K562 (cell line): Measurements from ENCODE around the gene NUCKS1. TPM values are rescaled to one million over a fixed set of nuclear protein-coding genes. Genes with fewer than 3 reads are reported as not detected.

Source experiments
- FUS ChIP-seq: fragments of 200-400 bp; formaldehyde crosslinking; optimal IDR thresholded peaks from 2 replicates; pipeline ENCODE3; 2017; ENCODE audit warnings: low read depth, low read length
- GABPA ChIP-seq: fragments of 200-800 bp; sonication (Bioruptor generic); conservative IDR thresholded peaks from 2 replicates; pipeline ENCODE4 v1.6.1; 2016; ENCODE audit warnings: low read depth, missing genetic modification characterization, missing compliant biosample characterization
- L3MBTL2 ChIP-seq: fragments of 450-650 bp; IDR thresholded peaks from 2 replicates; pipeline ENCODE4 v1.6.1; 2016; ENCODE audit warnings: mild to moderate bottlenecking, moderate library complexity
- MEF2D ChIP-seq: conservative IDR thresholded peaks from 2 replicates; pipeline ENCODE4 v1.6.1; 2016; ENCODE audit warnings: low read depth, missing genetic modification characterization, missing compliant biosample characterization
- MTF1 ChIP-seq: fragments of 250-450 bp; sonication (Bioruptor Pico); IDR thresholded peaks from 2 replicates; pipeline ENCODE4 v1.9.0; 2021; ENCODE audit warnings: moderate library complexity, mild to moderate bottlenecking, inconsistent platforms, borderline replicate concordance
- POLR2AphosphoS5 ChIP-seq: IDR thresholded peaks from 2 replicates; pipeline ENCODE4 v1.6.1; 2011; ENCODE audit warnings: mild to moderate bottlenecking, low read depth, low read length, moderate library complexity; ENCODE audit not compliant: control insufficient read depth, insufficient read depth
- polyA plus RNA-seq, 8 experiments: library from polyadenylated mRNA; depleted of rRNA in 4 of 8; stranded (reverse) in 5 of 8; unstranded in 3 of 8; fragments of >200 nt; fragmentation: Nextera tagmentation in 2 of 8; fragmentation: Illumina TruSeq in 1 of 8; extraction: Ambion mirVana in 2 of 8; extraction: Trizol in 1 of 8; gene quantifications; 2 replicates each; pipeline versions ENCODE4 v1.2.1 to v1.2.3, GENCODE V29; 2011 to 2014; ENCODE audit warnings: inconsistent platforms in 1 of 8, missing spikeins in 1 of 8
- total RNA-seq, 7 experiments: library from RNA; depleted of rRNA in 6 of 7; stranded (reverse); fragments of >200 nt in 6 of 7; fragmentation: Illumina TruSeq in 2 of 7; extraction: Trizol in 2 of 7; gene quantifications; 2 replicates each; pipeline versions ENCODE4 v1.2.1 to v1.2.3, GENCODE V29; 2011 to 2021; ENCODE audit warnings: low replicate concordance in 1 of 7
- TF ChIP-seq, protein P1 (sequence below): sonication (generic); formaldehyde crosslinking; IDR thresholded peaks from 2 replicates; pipeline ENCODE4 v1.8.0; 2022; ENCODE audit warnings: mild to moderate bottlenecking, missing genetic modification reagents
- TF ChIP-seq, protein P2 (sequence below): fragments of 250-450 bp; sonication (Bioruptor Pico); IDR thresholded peaks from 2 replicates; pipeline ENCODE4 v1.4.0; 2020; ENCODE audit warnings: mild to moderate bottlenecking
- TF ChIP-seq, protein P3 (sequence below), 3 experiments: IDR thresholded peaks in 2 of 3; conservative IDR thresholded peaks in 1 of 3; 2 replicates each; pipeline ENCODE4 v1.5.1; 2011 to 2012; ENCODE audit warnings: low read length in 3 of 3, mild to moderate bottlenecking in 3 of 3, control low read depth in 2 of 3, improper control_type of control experiment in 1 of 3, inconsistent platforms in 1 of 3, low read depth in 1 of 3, mixed read lengths in 1 of 3, moderate library complexity in 1 of 3; ENCODE audit not compliant: insufficient read depth in 2 of 3
- TF ChIP-seq, protein P4 (sequence below): fragments of 450-650 bp; formaldehyde crosslinking; IDR thresholded peaks from 2 replicates; pipeline ENCODE4 v1.4.0; 2020; ENCODE audit warnings: mild to moderate bottlenecking, moderate library complexity
- TF ChIP-seq, protein P5 (sequence below): fragments of 450-650 bp; IDR thresholded peaks from 2 replicates; pipeline ENCODE4 v1.6.1; 2016; ENCODE audit warnings: mild to moderate bottlenecking
- TF ChIP-seq, protein P6 (sequence below): fragments of 250-450 bp; sonication (Bioruptor Pico); IDR thresholded peaks from 2 replicates; pipeline ENCODE4 v1.5.0; 2021; ENCODE audit warnings: mild to moderate bottlenecking, moderate library complexity

Gene NUCKS1
- total and polyA plus RNA-seq, 9 of the 15 experiments (the other 6 are each of a cell fraction or from before 2014, with no cell fraction given) = 66.7 to 244 (median 149) TPM

DNA sequence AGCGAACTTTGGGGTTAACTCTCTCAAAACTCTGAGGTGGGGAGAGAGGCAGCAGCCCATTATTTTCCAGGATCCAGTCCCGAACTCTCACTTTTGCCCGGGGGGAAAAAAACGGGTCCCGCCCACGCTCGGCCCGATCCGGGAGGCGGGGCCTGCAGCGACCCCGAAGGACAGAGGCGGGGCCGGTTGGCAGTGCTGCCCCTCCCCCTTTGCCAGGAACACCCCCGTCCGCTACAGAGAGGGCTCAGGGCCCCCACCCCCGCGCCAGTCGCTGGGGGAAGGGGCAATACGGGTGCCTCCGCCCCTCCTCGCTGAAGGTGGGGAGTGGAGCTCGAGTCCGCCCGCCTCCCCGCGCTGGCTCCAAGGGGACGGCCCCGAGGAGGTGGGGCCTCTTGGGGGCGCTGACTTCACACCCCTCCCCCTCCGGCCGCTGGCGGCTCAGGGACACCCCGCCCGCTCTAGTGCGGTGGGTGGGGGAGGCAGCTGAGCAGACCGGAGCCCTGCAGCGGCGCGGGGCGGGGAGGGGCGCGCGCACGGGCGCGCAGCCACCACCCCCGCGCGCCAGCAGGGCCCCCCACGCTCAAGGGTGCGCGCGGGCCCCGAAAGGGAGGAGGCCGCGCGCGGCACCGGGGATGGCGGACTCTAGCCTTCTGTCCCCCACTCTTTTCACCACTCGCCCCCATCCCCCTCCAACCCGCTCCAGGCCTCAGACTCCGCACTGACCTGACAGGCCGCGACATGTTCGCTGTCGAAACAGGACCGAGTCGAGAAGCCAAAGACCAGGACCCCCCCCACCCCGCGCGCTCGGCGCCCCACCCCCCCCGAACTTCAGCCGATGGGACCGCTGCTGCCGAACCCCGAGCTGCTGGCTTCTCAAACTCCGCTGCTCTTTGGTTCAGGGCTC is 496 bp downstream of the NUCKS1 start (continued):
- TF ChIP-seq MEF2D (tag) (no peak), FUS (peak; percentile 83), POLR2AphosphoS5 (peak; percentile 57), L3MBTL2 (peak; percentile 46), GABPA (tag) (no peak), MTF1 (CRISPR knock-in tag) (no peak)
- TF ChIP-seq, protein P1, sequence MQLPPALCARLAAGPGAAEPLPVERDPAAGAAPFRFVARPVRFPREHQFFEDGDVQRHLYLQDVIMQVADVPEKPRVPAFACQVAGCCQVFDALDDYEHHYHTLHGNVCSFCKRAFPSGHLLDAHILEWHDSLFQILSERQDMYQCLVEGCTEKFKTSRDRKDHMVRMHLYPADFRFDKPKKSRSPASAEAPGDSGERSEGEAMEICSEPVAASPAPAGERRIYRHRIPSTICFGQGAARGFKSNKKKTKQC (CRISPR knock-in tag) = peak; percentile 41; the same call in 1 of the 2 replicates
- TF ChIP-seq, protein P2, sequence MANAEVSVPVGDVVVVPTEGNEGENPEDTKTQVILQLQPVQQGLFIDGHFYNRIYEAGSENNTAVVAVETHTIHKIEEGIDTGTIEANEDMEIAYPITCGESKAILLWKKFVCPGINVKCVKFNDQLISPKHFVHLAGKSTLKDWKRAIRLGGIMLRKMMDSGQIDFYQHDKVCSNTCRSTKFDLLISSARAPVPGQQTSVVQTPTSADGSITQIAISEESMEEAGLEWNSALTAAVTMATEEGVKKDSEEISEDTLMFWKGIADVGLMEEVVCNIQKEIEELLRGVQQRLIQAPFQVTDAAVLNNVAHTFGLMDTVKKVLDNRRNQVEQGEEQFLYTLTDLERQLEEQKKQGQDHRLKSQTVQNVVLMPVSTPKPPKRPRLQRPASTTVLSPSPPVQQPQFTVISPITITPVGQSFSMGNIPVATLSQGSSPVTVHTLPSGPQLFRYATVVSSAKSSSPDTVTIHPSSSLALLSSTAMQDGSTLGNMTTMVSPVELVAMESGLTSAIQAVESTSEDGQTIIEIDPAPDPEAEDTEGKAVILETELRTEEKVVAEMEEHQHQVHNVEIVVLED (CRISPR knock-in tag) = peak; percentile 88
- TF ChIP-seq, protein P3, sequence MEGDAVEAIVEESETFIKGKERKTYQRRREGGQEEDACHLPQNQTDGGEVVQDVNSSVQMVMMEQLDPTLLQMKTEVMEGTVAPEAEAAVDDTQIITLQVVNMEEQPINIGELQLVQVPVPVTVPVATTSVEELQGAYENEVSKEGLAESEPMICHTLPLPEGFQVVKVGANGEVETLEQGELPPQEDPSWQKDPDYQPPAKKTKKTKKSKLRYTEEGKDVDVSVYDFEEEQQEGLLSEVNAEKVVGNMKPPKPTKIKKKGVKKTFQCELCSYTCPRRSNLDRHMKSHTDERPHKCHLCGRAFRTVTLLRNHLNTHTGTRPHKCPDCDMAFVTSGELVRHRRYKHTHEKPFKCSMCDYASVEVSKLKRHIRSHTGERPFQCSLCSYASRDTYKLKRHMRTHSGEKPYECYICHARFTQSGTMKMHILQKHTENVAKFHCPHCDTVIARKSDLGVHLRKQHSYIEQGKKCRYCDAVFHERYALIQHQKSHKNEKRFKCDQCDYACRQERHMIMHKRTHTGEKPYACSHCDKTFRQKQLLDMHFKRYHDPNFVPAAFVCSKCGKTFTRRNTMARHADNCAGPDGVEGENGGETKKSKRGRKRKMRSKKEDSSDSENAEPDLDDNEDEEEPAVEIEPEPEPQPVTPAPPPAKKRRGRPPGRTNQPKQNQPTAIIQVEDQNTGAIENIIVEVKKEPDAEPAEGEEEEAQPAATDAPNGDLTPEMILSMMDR (IDR thresholded peaks at IDR 0.05 in 2 of 3, conservative IDR thresholded peaks at IDR 0.05 in 1 of 3; ENCODE audit: insufficient read depth in 2 of 3, low read depth in 1 of 3, low read length in 3 of 3) = peak in 2 of 3 experiments; percentile 3 to 13; a peak in 1 of 6 replicates
- TF ChIP-seq, protein P4, sequence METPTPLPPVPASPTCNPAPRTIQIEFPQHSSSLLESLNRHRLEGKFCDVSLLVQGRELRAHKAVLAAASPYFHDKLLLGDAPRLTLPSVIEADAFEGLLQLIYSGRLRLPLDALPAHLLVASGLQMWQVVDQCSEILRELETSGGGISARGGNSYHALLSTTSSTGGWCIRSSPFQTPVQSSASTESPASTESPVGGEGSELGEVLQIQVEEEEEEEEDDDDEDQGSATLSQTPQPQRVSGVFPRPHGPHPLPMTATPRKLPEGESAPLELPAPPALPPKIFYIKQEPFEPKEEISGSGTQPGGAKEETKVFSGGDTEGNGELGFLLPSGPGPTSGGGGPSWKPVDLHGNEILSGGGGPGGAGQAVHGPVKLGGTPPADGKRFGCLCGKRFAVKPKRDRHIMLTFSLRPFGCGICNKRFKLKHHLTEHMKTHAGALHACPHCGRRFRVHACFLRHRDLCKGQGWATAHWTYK (CRISPR knock-in tag) = peak; percentile 83
- TF ChIP-seq, protein P5, sequence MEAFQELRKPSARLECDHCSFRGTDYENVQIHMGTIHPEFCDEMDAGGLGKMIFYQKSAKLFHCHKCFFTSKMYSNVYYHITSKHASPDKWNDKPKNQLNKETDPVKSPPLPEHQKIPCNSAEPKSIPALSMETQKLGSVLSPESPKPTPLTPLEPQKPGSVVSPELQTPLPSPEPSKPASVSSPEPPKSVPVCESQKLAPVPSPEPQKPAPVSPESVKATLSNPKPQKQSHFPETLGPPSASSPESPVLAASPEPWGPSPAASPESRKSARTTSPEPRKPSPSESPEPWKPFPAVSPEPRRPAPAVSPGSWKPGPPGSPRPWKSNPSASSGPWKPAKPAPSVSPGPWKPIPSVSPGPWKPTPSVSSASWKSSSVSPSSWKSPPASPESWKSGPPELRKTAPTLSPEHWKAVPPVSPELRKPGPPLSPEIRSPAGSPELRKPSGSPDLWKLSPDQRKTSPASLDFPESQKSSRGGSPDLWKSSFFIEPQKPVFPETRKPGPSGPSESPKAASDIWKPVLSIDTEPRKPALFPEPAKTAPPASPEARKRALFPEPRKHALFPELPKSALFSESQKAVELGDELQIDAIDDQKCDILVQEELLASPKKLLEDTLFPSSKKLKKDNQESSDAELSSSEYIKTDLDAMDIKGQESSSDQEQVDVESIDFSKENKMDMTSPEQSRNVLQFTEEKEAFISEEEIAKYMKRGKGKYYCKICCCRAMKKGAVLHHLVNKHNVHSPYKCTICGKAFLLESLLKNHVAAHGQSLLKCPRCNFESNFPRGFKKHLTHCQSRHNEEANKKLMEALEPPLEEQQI = no peak
- TF ChIP-seq, protein P6, sequence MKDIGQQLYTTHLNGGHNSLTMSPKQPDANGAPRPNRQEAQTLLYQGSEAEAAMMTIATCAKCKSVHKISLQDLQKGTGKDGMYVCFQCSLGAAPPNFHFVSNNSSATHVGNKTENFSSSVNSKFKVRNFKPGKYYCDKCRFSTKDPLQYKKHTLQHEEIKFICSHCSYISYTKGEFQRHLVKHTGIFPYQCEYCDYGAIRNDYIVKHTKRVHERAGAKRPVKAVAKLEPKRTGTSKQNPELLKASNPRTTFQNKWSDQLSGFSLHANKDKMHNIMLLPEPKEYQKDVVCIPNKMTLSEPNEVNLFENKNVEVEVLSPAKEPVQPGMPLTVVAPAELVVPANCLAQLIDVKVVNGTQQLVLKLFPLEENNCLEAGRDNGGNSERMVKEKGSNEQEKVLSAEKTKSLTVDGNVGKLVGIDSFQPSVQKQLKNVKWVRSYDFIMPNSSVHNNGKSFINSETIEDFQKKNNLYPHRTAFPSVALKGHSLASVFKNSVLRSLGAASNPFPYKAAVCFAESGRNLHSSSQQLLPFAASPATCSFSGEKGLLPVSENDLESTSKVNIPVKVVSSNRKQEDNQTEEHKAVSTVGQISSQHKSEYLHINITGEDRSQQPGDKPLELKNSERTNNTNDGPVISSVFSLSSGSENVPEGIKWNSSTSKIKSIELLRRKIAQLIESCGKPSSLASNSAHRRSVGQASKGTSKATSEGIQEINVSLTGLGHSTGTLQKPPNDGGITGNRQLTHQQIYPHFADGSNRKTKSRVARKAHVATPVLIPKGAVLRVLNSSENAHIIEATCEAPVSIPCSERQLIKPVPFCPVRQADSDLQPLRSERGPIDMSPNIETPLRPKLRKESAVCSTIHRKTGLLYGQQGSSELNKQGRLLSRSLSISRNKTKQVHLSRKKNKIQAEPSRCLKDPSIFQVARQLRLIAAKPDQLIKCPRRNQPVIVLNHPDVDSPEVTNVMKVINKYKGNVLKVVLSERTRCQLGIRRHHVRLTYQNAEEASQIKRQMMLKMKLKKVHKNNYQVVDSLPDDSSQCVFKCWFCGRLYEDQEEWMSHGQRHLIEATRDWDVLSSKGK (CRISPR knock-in tag) = no peak
